ENCODE results near the gene RSRC2. TPM values are rescaled to one million over a fixed set of nuclear protein-coding genes. Genes with fewer than 3 reads are reported as not detected.

RSRC2 gene
- total RNA-seq, 2 experiments from 2014 or later = 339 to 341 TPM

- ChIA-PET CTCF (no interaction called here), POLR2A (no interaction called here)
- Mint-ChIP-seq H3K9me3 (no peaks in the 10 kb centered on the region), H3K4me1 (ENCODE audit: low read depth) (no peaks in the 10 kb centered on the region), H3K36me3 (ENCODE audit: low read depth) (peaks cover 41% of the 10 kb centered on the region), H3K27me3 (no peaks in the 10 kb centered on the region), H3K4me3 (no peak overlapping the region), H3K27ac (no peak overlapping the region)
- Histone ChIP-seq H3K27me3 (ENCODE audit: control insufficient read depth in 1 of 2, insufficient read depth in 2 of 2, low read length in 2 of 2) (no peaks in the 10 kb centered on the region), H3K36me3 (ENCODE audit: insufficient read depth, low read length) (peaks cover 30% of the 10 kb centered on the region), H3K9me3 (ENCODE audit: control insufficient read depth in 1 of 2, insufficient read depth in 1 of 2, low read length in 2 of 2) (no peaks in the 10 kb centered on the region), H3K27ac (ENCODE audit: low read depth in 1 of 2, low read length in 2 of 2) (no peak overlapping the region), H3K4me3 (ENCODE audit: low read length) (no peak overlapping the region), H3K4me1 (ENCODE audit: insufficient read depth, low read length) (no peaks in the 10 kb centered on the region)
- ATAC-seq (ENCODE audit: poor library complexity) (no peak), DNase-seq (no peak)
- intact Hi-C loops (cut with DNase I, micrococcal nuclease) = no loop called here
- TF ChIP-seq CTCF (IDR thresholded peaks at IDR 0.05) = no peak
Measured at GRCh38 chr12:122558745-122559641, 32.3 kb upstream of the RSRC2 start.

GRCh38 chr12:122547330-122547729, 20.6 kb upstream of the RSRC2 start:
- ChIA-PET POLR2A (no interaction called here), CTCF (no interaction called here)
- Mint-ChIP-seq H3K36me3 (ENCODE audit: low read depth) (peaks cover 63% of the 10 kb centered on the region), H3K4me1 (ENCODE audit: low read depth) (no peaks in the 10 kb centered on the region), H3K4me3 (no peak overlapping the region), H3K9me3 (no peaks in the 10 kb centered on the region), H3K27me3 (no peaks in the 10 kb centered on the region), H3K27ac (no peak overlapping the region)
- Histone ChIP-seq H3K27me3 (ENCODE audit: control insufficient read depth in 1 of 2, insufficient read depth in 2 of 2, low read length in 2 of 2) (no peaks in the 10 kb centered on the region), H3K4me1 (ENCODE audit: insufficient read depth, low read length) (no peaks in the 10 kb centered on the region), H3K27ac (ENCODE audit: low read depth in 1 of 2, low read length in 2 of 2) (no peak overlapping the region), H3K36me3 (ENCODE audit: insufficient read depth, low read length) (peaks cover 55% of the 10 kb centered on the region), H3K4me3 (ENCODE audit: low read length) (no peak overlapping the region), H3K9me3 (ENCODE audit: control insufficient read depth in 1 of 2, insufficient read depth in 1 of 2, low read length in 2 of 2) (no peaks in the 10 kb centered on the region)
- DNase-seq (no peak), ATAC-seq (ENCODE audit: poor library complexity) (no peak)
- intact Hi-C loops (cut with DNase I, micrococcal nuclease) = no loop called here
- no peak for TF ChIP-seq CTCF (IDR thresholded peaks at IDR 0.05)

GRCh38 chr12:122545855-122546254, 19.1 kb upstream of the RSRC2 start:
- peaks cover 47% of the 10 kb centered on the region for H3K36me3 ChIP-seq (ENCODE audit: insufficient read depth, low read length)
- no peak overlapping the region for H3K27ac ChIP-seq (ENCODE audit: low read depth in 1 of 2, low read length in 2 of 2)
- Mint-ChIP-seq H3K4me3 (no peak overlapping the region), H3K27ac (no peak overlapping the region), H3K9me3 (no peaks in the 10 kb centered on the region), H3K4me1 (ENCODE audit: low read depth) (no peaks in the 10 kb centered on the region), H3K27me3 (no peaks in the 10 kb centered on the region), H3K36me3 (ENCODE audit: low read depth) (peaks cover 54% of the 10 kb centered on the region)
- POLR2A ChIA-PET = no interaction called here
- no peak for TF ChIP-seq CTCF (IDR thresholded peaks at IDR 0.05)
- peaks cover 3% of the 10 kb centered on the region for H3K4me1 ChIP-seq (ENCODE audit: insufficient read depth, low read length)
- H3K27me3 ChIP-seq (ENCODE audit: control insufficient read depth in 1 of 2, insufficient read depth in 2 of 2, low read length in 2 of 2) = no peaks in the 10 kb centered on the region
- no peak for ATAC-seq (ENCODE audit: poor library complexity)
- no peak overlapping the region for H3K4me3 ChIP-seq (ENCODE audit: low read length)
- no peaks in the 10 kb centered on the region for H3K9me3 ChIP-seq (ENCODE audit: control insufficient read depth in 1 of 2, insufficient read depth in 1 of 2, low read length in 2 of 2)
- DNase-seq = no peak
- CTCF ChIA-PET = no interaction called here
- intact Hi-C loops (cut with DNase I, micrococcal nuclease) = no loop called here
